Nephron progenitor cell (in vitro differentiated cells): ENCODE results near the gene RPS8.
A peak's percentile ranks its signal among the peaks of the same experiment; 100 is the strongest.
"Not testable (repeated sequence)": the region's sequence is repeated elsewhere in the genome, so short reads cannot be mapped to it uniquely, and the experiment has no call there.

Experiments
- DNase-seq: peaks from one replicate; pipeline ENCODE4 v3.0.0; 2021
- H3K27ac Mint-ChIP-seq: 2 replicates; pipeline ENCODE4 v1.8.0; 2021; ENCODE audit warnings: mild to moderate bottlenecking, moderate library complexity, mixed read lengths
- H3K27me3 Mint-ChIP-seq: 2 replicates; pipeline ENCODE4 v1.8.0; 2021; ENCODE audit warnings: mild to moderate bottlenecking, low read depth, mixed read lengths; ENCODE audit not compliant: poor library complexity
- H3K36me3 Mint-ChIP-seq: 2 replicates; pipeline ENCODE4 v1.8.0; 2021; ENCODE audit warnings: low read depth, mixed read lengths
- H3K4me1 Mint-ChIP-seq: 2 replicates; pipeline ENCODE4 v1.8.0; 2021; ENCODE audit warnings: mixed read lengths
- H3K4me3 Mint-ChIP-seq: 2 replicates; pipeline ENCODE4 v1.8.0; 2021; ENCODE audit warnings: mild to moderate bottlenecking, moderate library complexity, mixed read lengths
- H3K9me3 Mint-ChIP-seq: 2 replicates; pipeline ENCODE4 v1.8.0; 2021; ENCODE audit warnings: mild to moderate bottlenecking, moderate library complexity, mixed read lengths
- TF ChIP-seq, protein P1 (sequence below): fragments of 200-600 bp; sonication (generic); IDR thresholded peaks from 2 replicates; pipeline ENCODE4 v1.5.0; 2021; ENCODE audit warnings: antibody characterized with exemption

Gene RPS8

DNA sequence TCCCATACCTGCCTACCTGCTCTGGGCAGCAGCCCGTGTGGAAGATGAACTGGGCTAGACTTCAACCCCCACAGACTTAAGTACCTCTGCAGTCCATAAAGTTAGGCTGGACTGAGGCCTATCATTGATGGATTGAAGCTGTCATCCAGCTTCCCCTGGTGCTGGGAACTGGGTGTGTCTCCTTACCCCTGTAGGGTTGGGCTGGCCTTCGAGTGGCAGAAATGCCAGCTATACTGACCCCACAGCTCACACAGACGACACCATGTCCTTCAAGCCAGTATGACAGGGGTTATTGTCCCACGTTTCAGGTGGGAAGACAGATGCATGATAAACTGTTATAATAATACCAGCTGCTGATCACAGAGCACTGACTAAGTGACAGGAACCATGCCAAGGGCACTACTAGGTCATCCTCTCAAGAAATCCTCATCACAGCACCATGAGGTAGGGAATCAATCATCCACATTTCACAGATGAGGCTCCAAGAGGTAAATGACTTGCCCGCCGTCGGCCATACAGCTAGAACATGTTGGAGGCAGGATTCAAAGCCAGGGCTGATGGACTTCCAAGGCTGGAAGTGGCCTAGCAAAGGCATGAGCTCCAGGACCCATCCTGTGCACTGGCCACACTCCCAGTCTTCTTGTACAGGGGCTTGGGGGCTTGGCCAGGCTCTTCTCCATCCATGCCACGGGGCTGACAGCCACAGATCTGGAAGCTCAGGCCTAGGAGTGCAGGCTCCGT lies 12.9 kb downstream of the RPS8 start, which contains the start of gene BEST4:
TSS of gene BEST4 (minus strand) at position 51 of the 741 bp plus-strand sequence. CDS start 465 bp downstream, outside the sequence.
- TF ChIP-seq, protein P1, sequence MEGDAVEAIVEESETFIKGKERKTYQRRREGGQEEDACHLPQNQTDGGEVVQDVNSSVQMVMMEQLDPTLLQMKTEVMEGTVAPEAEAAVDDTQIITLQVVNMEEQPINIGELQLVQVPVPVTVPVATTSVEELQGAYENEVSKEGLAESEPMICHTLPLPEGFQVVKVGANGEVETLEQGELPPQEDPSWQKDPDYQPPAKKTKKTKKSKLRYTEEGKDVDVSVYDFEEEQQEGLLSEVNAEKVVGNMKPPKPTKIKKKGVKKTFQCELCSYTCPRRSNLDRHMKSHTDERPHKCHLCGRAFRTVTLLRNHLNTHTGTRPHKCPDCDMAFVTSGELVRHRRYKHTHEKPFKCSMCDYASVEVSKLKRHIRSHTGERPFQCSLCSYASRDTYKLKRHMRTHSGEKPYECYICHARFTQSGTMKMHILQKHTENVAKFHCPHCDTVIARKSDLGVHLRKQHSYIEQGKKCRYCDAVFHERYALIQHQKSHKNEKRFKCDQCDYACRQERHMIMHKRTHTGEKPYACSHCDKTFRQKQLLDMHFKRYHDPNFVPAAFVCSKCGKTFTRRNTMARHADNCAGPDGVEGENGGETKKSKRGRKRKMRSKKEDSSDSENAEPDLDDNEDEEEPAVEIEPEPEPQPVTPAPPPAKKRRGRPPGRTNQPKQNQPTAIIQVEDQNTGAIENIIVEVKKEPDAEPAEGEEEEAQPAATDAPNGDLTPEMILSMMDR = no peak
- Mint-ChIP-seq H3K9me3 (no peaks in the 10 kb centered on the region), H3K27me3 (peaks cover 23% of the 10 kb centered on the region), H3K36me3 (peaks cover 2% of the 10 kb centered on the region), H3K4me3 (no peak within 1 kb of the TSS), H3K4me1 (peaks cover 58% of the 10 kb centered on the region), H3K27ac (no peak within 1 kb of the TSS)
- DNase-seq = no peak

DNA sequence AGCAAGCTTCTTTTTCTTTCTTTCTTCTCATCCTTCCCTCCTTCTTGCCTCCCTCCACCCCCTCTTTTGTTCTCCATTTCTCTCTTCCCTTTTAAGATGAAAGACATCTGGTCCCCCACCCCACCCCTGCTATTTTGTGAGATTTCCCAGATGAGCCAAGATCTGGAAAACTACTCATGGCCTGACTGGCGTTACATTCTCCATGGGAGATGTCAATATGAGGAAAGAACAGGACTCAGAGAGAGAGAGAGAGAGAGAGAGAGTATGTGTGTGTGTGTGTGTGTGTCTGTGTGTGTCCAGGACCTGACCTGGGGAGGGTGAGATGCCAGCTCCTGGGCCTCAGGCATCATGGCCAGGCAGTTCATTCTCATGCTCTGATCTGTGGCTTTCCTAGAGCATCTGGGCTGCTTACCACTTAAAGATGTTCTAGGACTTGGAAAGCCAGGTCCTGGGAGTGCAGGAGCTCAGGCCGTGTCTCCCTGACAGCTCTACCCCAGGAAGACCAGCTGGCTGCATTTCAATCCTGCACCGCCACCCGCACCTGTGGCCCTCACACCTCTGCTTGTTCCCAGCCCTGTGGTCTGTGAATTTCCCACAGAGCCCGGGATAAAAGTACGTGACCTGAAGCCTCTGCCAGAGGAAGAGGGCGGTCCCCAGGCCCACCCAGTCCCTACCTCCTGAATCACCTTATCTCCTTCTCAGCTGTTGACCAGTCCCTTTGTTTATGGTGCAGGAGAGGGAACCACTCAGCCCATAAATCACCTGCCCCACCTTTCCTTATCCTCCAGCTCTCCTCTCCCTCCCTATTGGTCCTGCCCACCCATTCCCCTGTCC lies 15.8 kb downstream of the RPS8 start:
- TF ChIP-seq, protein P1 = no peak
- no peak for DNase-seq
- Mint-ChIP-seq H3K4me1 (peaks cover 40% of the 10 kb centered on the region), H3K36me3 (no peaks in the 10 kb centered on the region), H3K27me3 (peaks cover 13% of the 10 kb centered on the region), H3K27ac (peak overlapping the region; percentile 78), H3K4me3 (no peak overlapping the region), H3K9me3 (no peaks in the 10 kb centered on the region)

DNA sequence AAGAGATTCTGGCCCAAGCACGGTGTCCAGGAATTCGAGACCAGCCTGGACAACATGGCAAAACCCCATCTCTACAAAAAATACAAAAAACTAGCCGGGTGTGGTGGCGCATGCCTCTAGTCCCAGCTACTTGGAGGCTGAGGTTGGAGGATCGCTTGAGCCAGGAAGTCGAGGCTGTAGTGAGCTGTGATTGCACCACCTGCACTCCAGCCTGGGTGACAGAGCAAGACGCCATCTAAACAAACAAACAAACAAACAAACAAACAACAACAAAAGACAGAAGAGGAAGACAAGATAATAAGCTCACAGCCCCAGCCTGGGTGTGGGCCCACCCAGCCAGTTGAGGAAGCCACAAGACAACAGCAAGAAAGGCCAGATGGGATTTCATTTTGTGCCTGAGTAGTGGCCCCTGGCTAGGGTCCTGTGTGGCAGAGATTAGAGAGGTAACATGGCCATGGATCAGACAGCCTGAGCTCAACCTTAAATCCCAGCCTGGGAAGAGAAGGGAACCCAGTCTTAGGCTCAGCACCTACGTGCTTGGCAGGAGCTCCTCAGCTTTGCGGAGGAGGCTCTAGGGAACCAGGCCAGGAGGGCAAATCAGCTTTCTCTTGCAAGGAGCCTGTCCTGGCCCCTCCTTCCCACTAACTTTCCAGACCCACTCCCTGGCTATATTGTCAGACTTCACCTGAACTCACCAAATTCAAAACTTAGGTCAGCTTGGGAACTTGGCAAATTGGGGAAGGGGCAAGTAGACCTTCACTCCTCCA lies 17.6 kb downstream of the RPS8 start:
- H3K27me3 Mint-ChIP-seq = peaks cover 3% of the 10 kb centered on the region
- H3K4me1 Mint-ChIP-seq = peaks cover 34% of the 10 kb centered on the region
- no peaks in the 10 kb centered on the region for H3K36me3 Mint-ChIP-seq
- H3K4me3 Mint-ChIP-seq = no peak overlapping the region
- no peak for DNase-seq
- no peaks in the 10 kb centered on the region for H3K9me3 Mint-ChIP-seq
- H3K27ac Mint-ChIP-seq = peak overlapping the region; percentile 91
- TF ChIP-seq, protein P1 = no peak

DNA sequence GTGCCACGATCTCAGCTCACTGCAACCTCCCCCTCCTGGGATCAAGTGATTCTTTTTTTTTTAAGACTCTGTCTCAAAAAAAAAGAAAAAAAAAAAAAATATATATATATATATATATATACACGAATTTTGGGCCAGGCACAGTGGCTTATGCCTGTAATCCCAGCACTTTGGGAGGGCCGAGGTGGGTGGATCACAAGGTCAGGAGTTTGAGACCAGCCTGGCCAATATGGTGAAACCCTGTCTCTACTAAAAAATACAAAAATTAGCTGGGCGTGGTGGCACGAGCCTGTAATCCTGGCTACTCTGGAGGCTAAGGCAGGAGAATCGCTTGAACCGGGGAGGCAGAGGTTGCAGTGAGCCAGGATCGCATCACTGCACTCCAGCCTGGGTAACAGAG lies 22.5 kb downstream of the RPS8 start:
- DNase-seq, H3K36me3 Mint-ChIP-seq, H3K27me3 Mint-ChIP-seq, H3K4me3 Mint-ChIP-seq, H3K27ac Mint-ChIP-seq, H3K9me3 Mint-ChIP-seq: not testable (repeated sequence)
- peaks cover 46% of the 10 kb centered on the region for H3K4me1 Mint-ChIP-seq

DNA sequence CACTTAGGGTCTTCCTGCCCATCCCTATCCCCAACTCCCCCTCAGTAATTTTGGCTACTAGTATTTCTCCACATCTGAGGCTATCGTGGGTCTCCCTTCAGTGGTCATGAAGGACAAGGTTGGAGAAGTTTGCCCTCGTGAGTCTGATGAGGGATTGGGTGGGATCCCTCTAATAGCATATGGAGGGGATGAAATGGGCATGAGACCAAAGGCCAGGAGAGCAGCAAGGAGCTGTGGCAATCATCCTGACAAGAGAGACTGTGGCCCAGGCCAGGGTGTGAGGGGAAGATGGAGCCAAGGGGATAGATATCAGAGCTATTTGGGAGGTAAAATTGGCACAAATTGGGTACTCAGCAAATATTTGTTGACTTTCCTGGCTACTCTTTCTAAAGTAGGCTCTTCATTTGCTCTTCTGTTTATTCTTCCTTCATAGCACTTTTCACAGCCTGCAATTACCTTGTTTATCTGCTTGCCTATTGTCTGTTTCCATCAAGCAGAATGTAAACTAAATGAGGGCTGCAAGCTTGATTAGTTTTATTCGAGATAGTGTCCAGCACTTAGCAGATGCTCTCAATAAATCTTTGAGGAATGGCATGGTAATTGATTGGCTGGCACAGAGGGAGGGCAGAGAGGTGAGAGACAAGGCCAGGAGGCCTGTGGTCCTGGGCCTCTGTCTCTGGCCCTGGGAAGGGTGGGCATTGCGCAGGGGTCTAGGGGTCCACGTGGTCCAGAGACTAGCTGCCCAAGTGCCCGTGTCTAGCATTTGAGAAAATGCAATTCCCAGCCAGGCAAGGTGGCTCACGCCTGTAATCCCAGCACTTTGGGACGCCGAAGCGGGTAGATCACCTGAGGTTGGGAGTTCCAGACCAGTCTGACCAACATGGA lies 23.4 kb downstream of the RPS8 start:
- Mint-ChIP-seq H3K27me3 (peaks cover 2% of the 10 kb centered on the region), H3K4me1 (peaks cover 43% of the 10 kb centered on the region), H3K27ac (peak overlapping the region; percentile 100), H3K9me3 (no peaks in the 10 kb centered on the region), H3K4me3 (peak overlapping the region; percentile 92), H3K36me3 (peaks cover 7% of the 10 kb centered on the region)
- no peak for DNase-seq
- TF ChIP-seq, protein P1 = no peak
